Measurements from ENCODE around the gene CTNNBIP1. TPM values are rescaled to one million over a fixed set of nuclear protein-coding genes. Genes with fewer than 3 reads are reported as not detected.

The CTNNBIP1 gene
- total and polyA plus RNA-seq, 2 donors (not counting 1 experiment from before 2014, with no cell fraction given): 6.9 to 8.7 TPM

- no peaks in the 10 kb centered on the region for H4K20me1 ChIP-seq (ENCODE audit: control insufficient read depth, insufficient read depth, low read length, poor library complexity, severe bottlenecking)
- no peak overlapping the region for H3K27ac ChIP-seq (ENCODE audit: low read length in 2 of 2)
- no peaks in the 10 kb centered on the region for H3K9me3 Mint-ChIP-seq (ENCODE audit: insufficient read depth)
- ChIA-PET CTCF (interaction anchor here (0.9 to 4.9 kb wide), 3 partner anchors 21 to 232 kb away, joined by 3 to 30 read pairs (median 11); no protein-coding TSS in a partner anchor), POLR2A (no interaction called here)
- no peak overlapping the region for H3K4me3 Mint-ChIP-seq
- no peak for DNase-seq
- H3K4me3 ChIP-seq (ENCODE audit: control extremely low read depth in 1 of 5, extremely low read depth in 1 of 5, insufficient read depth in 1 of 5, low read depth in 2 of 5, low read length in 4 of 5): no peak overlapping the region
- no peaks in the 10 kb centered on the region for H3K27me3 ChIP-seq (replicated peaks in 1 of 4; ENCODE audit: control extremely low read depth in 1 of 4, control insufficient read depth in 3 of 4, insufficient read depth in 4 of 4, low read length in 3 of 4)
- no peaks in the 10 kb centered on the region for H3K36me3 ChIP-seq (replicated peaks in 1 of 2; ENCODE audit: control extremely low read depth in 1 of 2, control insufficient read depth in 1 of 2, extremely low read depth in 1 of 2, insufficient read depth in 2 of 2, low read length in 1 of 2)
- ATAC-seq (ENCODE audit: low read depth): no peak
- H3K4me1 ChIP-seq (ENCODE audit: control insufficient read depth in 2 of 2, insufficient read depth in 2 of 2, low read length in 2 of 2): peaks cover 21 to 36% of the 10 kb centered on the region in 2 donors
- no peaks in the 10 kb centered on the region for H3K9me3 ChIP-seq (ENCODE audit: control extremely low read depth in 1 of 3, control insufficient read depth in 2 of 3, insufficient read depth in 1 of 3, low read length in 2 of 3)
- intact Hi-C loops (cut with micrococcal nuclease): no loop called here
- peaks cover 9% of the 10 kb centered on the region for H3K79me2 ChIP-seq (ENCODE audit: control insufficient read depth, insufficient read depth, low read length)
- no peak overlapping the region for H3K27ac Mint-ChIP-seq
- H3K4me1 Mint-ChIP-seq: peaks cover 29% of the 10 kb centered on the region
- H2AFZ ChIP-seq (ENCODE audit: insufficient read depth, low read depth, low read length, poor library complexity, severe bottlenecking): no peak overlapping the region
- no peak overlapping the region for H3K4me2 ChIP-seq (replicated peaks; ENCODE audit: low read depth, low read length, poor library complexity, severe bottlenecking)
- H3K9ac ChIP-seq (ENCODE audit: low read length): no peak overlapping the region
- 80% methylated on average over 1 of the region's 2 CpGs for WGBS (ENCODE audit: insufficient coverage)
- no peak for TF ChIP-seq EZH2 (IDR thresholded peaks at IDR 0.05; ENCODE audit: borderline replicate concordance, insufficient read depth, low read depth, low read length, poor library complexity, severe bottlenecking)
- no peak for TF ChIP-seq CTCF (IDR thresholded peaks at IDR 0.05)
- H3K27me3 Mint-ChIP-seq: no peaks in the 10 kb centered on the region
These were observed 62.8 kb downstream of the CTNNBIP1 start for GRCh38 chr1:9847269-9847668.

- H3K4me3 Mint-ChIP-seq: no peak overlapping the region
- no peak overlapping the region for H3K27ac ChIP-seq (ENCODE audit: low read length in 2 of 2)
- H3K79me2 ChIP-seq (ENCODE audit: control insufficient read depth, insufficient read depth, low read length): peaks cover 9% of the 10 kb centered on the region
- no peak overlapping the region for H3K27ac Mint-ChIP-seq
- no peaks in the 10 kb centered on the region for H3K36me3 ChIP-seq (replicated peaks in 1 of 2; ENCODE audit: control extremely low read depth in 1 of 2, control insufficient read depth in 1 of 2, extremely low read depth in 1 of 2, insufficient read depth in 2 of 2, low read length in 1 of 2)
- H3K4me1 Mint-ChIP-seq: peaks cover 26% of the 10 kb centered on the region
- H4K20me1 ChIP-seq (ENCODE audit: control insufficient read depth, insufficient read depth, low read length, poor library complexity, severe bottlenecking): no peaks in the 10 kb centered on the region
- no peak overlapping the region for H3K4me3 ChIP-seq (ENCODE audit: control extremely low read depth in 1 of 5, extremely low read depth in 1 of 5, insufficient read depth in 1 of 5, low read depth in 2 of 5, low read length in 4 of 5)
- intact Hi-C loops (cut with micrococcal nuclease): no loop called here
- no peak overlapping the region for H2AFZ ChIP-seq (ENCODE audit: insufficient read depth, low read depth, low read length, poor library complexity, severe bottlenecking)
- ChIA-PET POLR2A (no interaction called here), CTCF (interaction anchor here (0.9 to 4.9 kb wide), 3 partner anchors 21 to 232 kb away, joined by 3 to 30 read pairs (median 11); no protein-coding TSS in a partner anchor)
- DNase-seq (no peak), ATAC-seq (ENCODE audit: low read depth) (no peak)
- H3K27me3 Mint-ChIP-seq: no peaks in the 10 kb centered on the region
- no peaks in the 10 kb centered on the region for H3K27me3 ChIP-seq (replicated peaks in 1 of 4; ENCODE audit: control extremely low read depth in 1 of 4, control insufficient read depth in 3 of 4, insufficient read depth in 4 of 4, low read length in 3 of 4)
- no peak for TF ChIP-seq CTCF (IDR thresholded peaks at IDR 0.05)
- no peak for TF ChIP-seq EZH2 (IDR thresholded peaks at IDR 0.05; ENCODE audit: borderline replicate concordance, insufficient read depth, low read depth, low read length, poor library complexity, severe bottlenecking)
- no peak overlapping the region for H3K4me2 ChIP-seq (replicated peaks; ENCODE audit: low read depth, low read length, poor library complexity, severe bottlenecking)
- H3K4me1 ChIP-seq (ENCODE audit: control insufficient read depth in 2 of 2, insufficient read depth in 2 of 2, low read length in 2 of 2): peaks cover 21 to 33% of the 10 kb centered on the region in 2 donors
- no peaks in the 10 kb centered on the region for H3K9me3 ChIP-seq (ENCODE audit: control extremely low read depth in 1 of 3, control insufficient read depth in 2 of 3, insufficient read depth in 1 of 3, low read length in 2 of 3)
- WGBS (ENCODE audit: insufficient coverage): 99% methylated on average over 17 of the region's 17 CpGs
- H3K9me3 Mint-ChIP-seq (ENCODE audit: insufficient read depth): no peaks in the 10 kb centered on the region
- H3K9ac ChIP-seq (ENCODE audit: low read length): no peak overlapping the region
These were observed 63.4 kb downstream of the CTNNBIP1 start for GRCh38 chr1:9846611-9847171.
